Endothelial cell of umbilical vein (primary cell): ENCODE data around the gene AURKA.
"Not testable (repeated sequence)": the region's sequence is repeated elsewhere in the genome, so short reads cannot be mapped to it uniquely, and the experiment has no call there.

ENCODE experiments used
- EZH2 ChIP-seq: IDR thresholded peaks from 2 replicates; pipeline ENCODE4 v1.6.1; 2012; ENCODE audit warnings: borderline replicate concordance, low read depth, mild to moderate bottlenecking, moderate library complexity, low read length, inconsistent platforms; ENCODE audit not compliant: severe bottlenecking
- GATA2 ChIP-seq: IDR thresholded peaks from 2 replicates; pipeline ENCODE4 v1.7.0; 2011; ENCODE audit warnings: low read depth, mild to moderate bottlenecking, moderate library complexity, mixed read lengths, low read length; ENCODE audit not compliant: insufficient read length, insufficient read depth
- JUN ChIP-seq: IDR thresholded peaks from 2 replicates; pipeline ENCODE4 v1.6.1; 2011; ENCODE audit warnings: borderline replicate concordance, low read depth; ENCODE audit not compliant: insufficient read length, insufficient read depth
- MYC ChIP-seq: IDR thresholded peaks from one replicate; pipeline ENCODE4 v1.6.1; 2011; ENCODE audit warnings: mild to moderate bottlenecking, low read depth, low read length
- POLR2A ChIP-seq: IDR thresholded peaks from 2 replicates; pipeline ENCODE4 v1.6.1; 2012; ENCODE audit warnings: low read depth, mild to moderate bottlenecking, control low read depth, low read length
- POLR2AphosphoS5 ChIP-seq: IDR thresholded peaks from 2 replicates; pipeline ENCODE4 v1.6.1; 2012; ENCODE audit warnings: low read depth, mild to moderate bottlenecking, control low read depth, low read length, moderate library complexity; ENCODE audit not compliant: insufficient read depth
- TF ChIP-seq, protein P1 (sequence below): IDR thresholded peaks from 2 replicates; pipeline ENCODE4 v1.6.1; 2011; ENCODE audit not compliant: insufficient read depth, insufficient read length
- TF ChIP-seq, protein P2 (sequence below), 2 donors: IDR thresholded peaks; 1 replicate in 1 of 2; 2 replicates in 1 of 2; pipeline ENCODE4 v1.5.1; 2011; ENCODE audit warnings: low read length in 2 of 2, mild to moderate bottlenecking in 2 of 2, moderate library complexity in 2 of 2, control low read depth in 1 of 2, inconsistent platforms in 1 of 2, low read depth in 1 of 2; ENCODE audit not compliant: insufficient read depth in 1 of 2; ENCODE audit errors: extremely low read depth in 1 of 2

- TF ChIP-seq, protein P1, sequence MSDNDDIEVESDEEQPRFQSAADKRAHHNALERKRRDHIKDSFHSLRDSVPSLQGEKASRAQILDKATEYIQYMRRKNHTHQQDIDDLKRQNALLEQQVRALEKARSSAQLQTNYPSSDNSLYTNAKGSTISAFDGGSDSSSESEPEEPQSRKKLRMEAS: not testable (repeated sequence)
- TF ChIP-seq, protein P2, sequence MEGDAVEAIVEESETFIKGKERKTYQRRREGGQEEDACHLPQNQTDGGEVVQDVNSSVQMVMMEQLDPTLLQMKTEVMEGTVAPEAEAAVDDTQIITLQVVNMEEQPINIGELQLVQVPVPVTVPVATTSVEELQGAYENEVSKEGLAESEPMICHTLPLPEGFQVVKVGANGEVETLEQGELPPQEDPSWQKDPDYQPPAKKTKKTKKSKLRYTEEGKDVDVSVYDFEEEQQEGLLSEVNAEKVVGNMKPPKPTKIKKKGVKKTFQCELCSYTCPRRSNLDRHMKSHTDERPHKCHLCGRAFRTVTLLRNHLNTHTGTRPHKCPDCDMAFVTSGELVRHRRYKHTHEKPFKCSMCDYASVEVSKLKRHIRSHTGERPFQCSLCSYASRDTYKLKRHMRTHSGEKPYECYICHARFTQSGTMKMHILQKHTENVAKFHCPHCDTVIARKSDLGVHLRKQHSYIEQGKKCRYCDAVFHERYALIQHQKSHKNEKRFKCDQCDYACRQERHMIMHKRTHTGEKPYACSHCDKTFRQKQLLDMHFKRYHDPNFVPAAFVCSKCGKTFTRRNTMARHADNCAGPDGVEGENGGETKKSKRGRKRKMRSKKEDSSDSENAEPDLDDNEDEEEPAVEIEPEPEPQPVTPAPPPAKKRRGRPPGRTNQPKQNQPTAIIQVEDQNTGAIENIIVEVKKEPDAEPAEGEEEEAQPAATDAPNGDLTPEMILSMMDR (IDR thresholded peaks at IDR 0.05; ENCODE audit: extremely low read depth in 1 of 2, insufficient read depth in 1 of 2, low read depth in 1 of 2, low read length in 2 of 2): not testable (repeated sequence)
- not testable (repeated sequence) for TF ChIP-seq POLR2A, EZH2, JUN, POLR2AphosphoS5, MYC, GATA2
Measured at GRCh38 chr20:56390396-56390795, 1.6 kb downstream of the AURKA start.
